Measurements from ENCODE around the gene USP9X. TPM values are rescaled to one million over a fixed set of nuclear protein-coding genes. Genes with fewer than 3 reads are reported as not detected.

Gene USP9X
- total and polyA plus RNA-seq, 9 of the 15 experiments (the other 6 are each of a cell fraction or from before 2014, with no cell fraction given), result 10.9 to 47.8 (median 29.5) TPM

DNA sequence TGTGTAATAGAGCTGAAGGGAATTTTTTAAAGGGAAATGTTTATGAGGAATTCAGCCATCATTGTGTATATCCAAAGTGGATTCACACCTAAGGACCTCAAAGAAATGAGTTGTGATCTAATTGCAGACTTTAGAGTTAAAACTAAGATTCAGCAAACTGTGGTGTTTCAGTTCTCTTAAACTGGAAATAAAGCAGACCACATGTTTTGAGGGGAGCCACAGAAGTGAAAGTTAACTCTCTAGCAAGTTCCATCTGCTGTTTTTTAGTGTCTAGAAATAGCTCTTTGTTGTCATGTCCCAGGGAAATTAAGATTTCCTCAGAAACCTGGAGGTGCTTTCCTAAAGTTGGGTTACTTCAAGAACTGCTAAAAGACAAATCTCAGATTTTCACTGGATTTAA is 151.4 kb downstream of the USP9X start (continued):
- TF ChIP-seq, protein P1, sequence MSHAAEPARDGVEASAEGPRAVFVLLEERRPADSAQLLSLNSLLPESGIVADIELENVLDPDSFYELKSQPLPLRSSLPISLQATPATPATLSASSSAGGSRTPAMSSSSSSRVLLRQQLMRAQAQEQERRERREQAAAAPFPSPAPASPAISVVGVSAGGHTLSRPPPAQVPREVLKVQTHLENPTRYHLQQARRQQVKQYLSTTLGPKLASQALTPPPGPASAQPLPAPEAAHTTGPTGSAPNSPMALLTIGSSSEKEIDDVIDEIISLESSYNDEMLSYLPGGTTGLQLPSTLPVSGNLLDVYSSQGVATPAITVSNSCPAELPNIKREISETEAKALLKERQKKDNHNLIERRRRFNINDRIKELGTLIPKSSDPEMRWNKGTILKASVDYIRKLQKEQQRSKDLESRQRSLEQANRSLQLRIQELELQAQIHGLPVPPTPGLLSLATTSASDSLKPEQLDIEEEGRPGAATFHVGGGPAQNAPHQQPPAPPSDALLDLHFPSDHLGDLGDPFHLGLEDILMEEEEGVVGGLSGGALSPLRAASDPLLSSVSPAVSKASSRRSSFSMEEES (CRISPR knock-in tag; IDR thresholded peaks at IDR 0.05), result no peak
- no peak for TF ChIP-seq ERF (CRISPR knock-in tag; IDR thresholded peaks at IDR 0.05)
- TF ChIP-seq CBX5 (IDR thresholded peaks at IDR 0.05; ENCODE audit: borderline replicate concordance, low read depth), result no peak

DNA sequence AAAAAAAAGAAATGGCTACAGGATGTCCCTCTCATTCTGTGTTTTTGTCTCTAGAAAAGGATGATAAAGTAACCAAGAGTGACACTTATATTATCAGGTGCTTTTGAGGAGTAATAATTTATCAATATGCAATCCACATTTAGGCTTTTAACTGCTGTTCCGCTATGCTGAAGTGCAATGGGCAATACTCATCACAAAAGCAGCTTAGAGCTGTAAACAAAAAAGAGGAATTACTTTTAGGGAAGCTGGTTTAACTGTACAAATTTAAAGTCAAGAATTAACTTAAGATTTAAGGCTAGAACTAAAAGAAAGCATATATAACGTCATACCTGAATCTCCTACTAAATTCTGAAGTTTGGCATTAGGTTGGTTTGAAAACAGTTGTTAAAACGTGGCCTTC is 155.3 kb downstream of the USP9X start:
- in situ Hi-C loops (cut with MboI), result no loop called here
- Histone ChIP-seq H2AFZ (ENCODE audit: low read depth, low read length) (no peak overlapping the region), H3K9me1 (ENCODE audit: control insufficient read depth, insufficient read depth, low read length) (no peaks in the 10 kb centered on the region), H3K27me3 (ENCODE audit: control insufficient read depth in 2 of 2, insufficient read depth in 2 of 2, low read length in 2 of 2) (no peaks in the 10 kb centered on the region), H3K4me1 (replicated peaks in 1 of 2; ENCODE audit: control insufficient read depth in 2 of 2, insufficient read depth in 2 of 2, low read length in 2 of 2) (no peaks in the 10 kb centered on the region; a peak in 1 of 5 replicates), H3K79me2 (ENCODE audit: control insufficient read depth, insufficient read depth, low read length) (no peaks in the 10 kb centered on the region), H4K20me1 (replicated peaks; ENCODE audit: control insufficient read depth, insufficient read depth, low read length) (no peaks in the 10 kb centered on the region), H3K4me2 (ENCODE audit: insufficient read depth, low read length) (no peak overlapping the region), H3K9ac (ENCODE audit: insufficient read depth in 1 of 2, low read depth in 2 of 2, low read length in 2 of 2) (no peak overlapping the region), H3K9me3 (replicated peaks; ENCODE audit: control insufficient read depth, insufficient read depth, low read depth, low read length) (no peaks in the 10 kb centered on the region), H3K27ac (ENCODE audit: extremely low read depth, low read depth, low read length) (no peak overlapping the region), H3K36me3 (ENCODE audit: control insufficient read depth, insufficient read depth, low read length) (no peaks in the 10 kb centered on the region), H3K4me3 (no peak overlapping the region)
- POLR2A ChIA-PET, result no interaction called here
- FAIRE-seq (no peak), DNase-seq (ENCODE audit: extremely low read depth in 1 of 4, low spot score in 3 of 4) (no peak), ATAC-seq (no peak)
- TF ChIP-seq EP400 (IDR thresholded peaks at IDR 0.05) (no peak), JUN (IDR thresholded peaks at IDR 0.05; ENCODE audit: borderline replicate concordance, low read depth, low read length) (no peak), JUN (CRISPR knock-in tag; IDR thresholded peaks at IDR 0.05; ENCODE audit: borderline replicate concordance) (no peak), SIX5 (IDR thresholded peaks at IDR 0.05; ENCODE audit: borderline replicate concordance in 1 of 2, insufficient read depth in 1 of 2, low read depth in 1 of 2, low read length in 2 of 2) (no peak)
- intact Hi-C loops (cut with micrococcal nuclease), result no loop called here
- WGBS (ENCODE audit: insufficient coverage, low coverage, missing lambda C conversion rate), result 30% methylated on average over 3 of the region's 3 CpGs
- no TSS peak for BruUV-seq (replicated peaks)
- CTCF ChIA-PET (ENCODE audit: low intra/inter-chr PET ratio), result no interaction called here
